ENCODE results near the gene ERBB4. TPM values are rescaled to one million over a fixed set of nuclear protein-coding genes. Genes with fewer than 3 reads are reported as not detected.

The ERBB4 gene
- total RNA-seq, 1 donor from 2014 or later: 0.36 TPM

DNA sequence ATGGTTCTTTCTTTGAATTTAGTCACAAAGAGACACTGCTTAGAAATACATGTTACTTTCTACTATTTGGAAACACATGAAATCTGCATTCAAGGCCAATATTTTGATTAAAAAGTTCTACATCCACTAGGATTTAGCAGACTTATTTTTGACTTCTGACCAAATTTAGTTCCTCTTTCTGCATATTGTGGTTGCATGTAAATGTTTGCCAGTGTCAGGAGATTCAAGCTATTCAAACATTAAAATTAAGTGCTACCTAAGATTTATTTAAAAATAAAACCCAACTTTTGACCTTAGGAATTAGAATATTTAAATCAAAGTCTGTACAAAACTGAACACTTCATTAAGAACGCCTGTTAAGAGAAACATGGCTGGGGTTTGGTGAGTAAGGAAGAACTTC is 1091.1 kb downstream of the ERBB4 start:
- no peak overlapping the region for H3K4me3 Mint-ChIP-seq (ENCODE audit: unreplicated experiment)
- TF ChIP-seq, protein P1, sequence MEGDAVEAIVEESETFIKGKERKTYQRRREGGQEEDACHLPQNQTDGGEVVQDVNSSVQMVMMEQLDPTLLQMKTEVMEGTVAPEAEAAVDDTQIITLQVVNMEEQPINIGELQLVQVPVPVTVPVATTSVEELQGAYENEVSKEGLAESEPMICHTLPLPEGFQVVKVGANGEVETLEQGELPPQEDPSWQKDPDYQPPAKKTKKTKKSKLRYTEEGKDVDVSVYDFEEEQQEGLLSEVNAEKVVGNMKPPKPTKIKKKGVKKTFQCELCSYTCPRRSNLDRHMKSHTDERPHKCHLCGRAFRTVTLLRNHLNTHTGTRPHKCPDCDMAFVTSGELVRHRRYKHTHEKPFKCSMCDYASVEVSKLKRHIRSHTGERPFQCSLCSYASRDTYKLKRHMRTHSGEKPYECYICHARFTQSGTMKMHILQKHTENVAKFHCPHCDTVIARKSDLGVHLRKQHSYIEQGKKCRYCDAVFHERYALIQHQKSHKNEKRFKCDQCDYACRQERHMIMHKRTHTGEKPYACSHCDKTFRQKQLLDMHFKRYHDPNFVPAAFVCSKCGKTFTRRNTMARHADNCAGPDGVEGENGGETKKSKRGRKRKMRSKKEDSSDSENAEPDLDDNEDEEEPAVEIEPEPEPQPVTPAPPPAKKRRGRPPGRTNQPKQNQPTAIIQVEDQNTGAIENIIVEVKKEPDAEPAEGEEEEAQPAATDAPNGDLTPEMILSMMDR (IDR thresholded peaks at IDR 0.05; ENCODE audit: unreplicated experiment): no peak

DNA sequence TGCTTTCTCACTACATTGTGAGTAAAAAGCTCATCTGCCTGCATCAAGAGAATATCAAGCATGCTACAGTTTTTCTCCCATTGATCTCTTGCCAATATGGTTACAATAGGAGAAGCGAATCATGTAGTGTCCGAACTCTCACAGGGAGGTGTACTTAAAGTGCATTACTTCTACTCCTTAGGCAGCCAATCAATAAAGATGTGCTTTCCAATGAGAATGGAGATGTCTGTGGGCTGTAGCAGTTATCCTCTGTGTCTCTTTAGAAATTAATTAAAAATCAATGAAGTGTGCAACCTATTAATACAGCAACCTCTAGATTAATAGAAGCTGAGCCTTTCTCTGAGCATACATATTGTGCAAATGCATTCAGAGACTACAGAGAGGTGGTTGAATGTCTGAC is 1098.5 kb downstream of the ERBB4 start:
- no peak for DNase-seq (ENCODE audit: low spot score)
- Mint-ChIP-seq H3K9me3 (ENCODE audit: unreplicated experiment) (no peaks in the 10 kb centered on the region), H3K36me3 (ENCODE audit: low read depth, unreplicated experiment) (no peaks in the 10 kb centered on the region), H3K27me3 (ENCODE audit: unreplicated experiment) (no peaks in the 10 kb centered on the region), H3K4me3 (ENCODE audit: unreplicated experiment) (no peak overlapping the region), H3K27ac (ENCODE audit: unreplicated experiment) (no peak overlapping the region), H3K4me1 (ENCODE audit: unreplicated experiment) (peaks cover 4% of the 10 kb centered on the region)
- TF ChIP-seq, protein P1 (IDR thresholded peaks at IDR 0.05; ENCODE audit: unreplicated experiment): no peak

More for the DNA sequence above, 1091.1 kb downstream of the ERBB4 start:
- Mint-ChIP-seq H3K9me3 (ENCODE audit: unreplicated experiment) (no peaks in the 10 kb centered on the region), H3K4me1 (ENCODE audit: unreplicated experiment) (peaks cover 19% of the 10 kb centered on the region), H3K36me3 (ENCODE audit: low read depth, unreplicated experiment) (no peaks in the 10 kb centered on the region), H3K27ac (ENCODE audit: unreplicated experiment) (no peak overlapping the region), H3K27me3 (ENCODE audit: unreplicated experiment) (peaks cover 2% of the 10 kb centered on the region)
- no peak for DNase-seq (ENCODE audit: low spot score)

DNA sequence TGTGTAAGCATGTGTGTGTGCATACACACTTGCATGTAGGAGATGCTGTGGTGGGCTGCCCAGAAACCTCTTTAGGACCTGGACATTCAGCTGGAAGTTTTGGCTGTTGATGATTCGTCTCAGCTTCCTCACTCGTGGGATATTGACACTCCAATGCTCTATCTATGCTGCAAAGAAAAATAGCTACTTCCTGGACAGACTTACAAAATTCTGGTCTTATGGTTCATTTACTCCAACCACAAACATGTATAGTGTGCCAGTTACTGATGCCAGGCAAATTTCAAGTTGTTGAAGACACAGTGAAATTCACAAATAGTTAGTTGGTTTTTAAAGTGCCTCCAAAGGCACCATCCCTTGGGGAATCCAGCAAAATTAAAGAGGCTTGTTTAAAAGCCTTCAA is 1099.6 kb downstream of the ERBB4 start:
- H3K4me3 Mint-ChIP-seq (ENCODE audit: unreplicated experiment): no peak overlapping the region
- H3K36me3 Mint-ChIP-seq (ENCODE audit: low read depth, unreplicated experiment): no peaks in the 10 kb centered on the region
- TF ChIP-seq, protein P1 (IDR thresholded peaks at IDR 0.05; ENCODE audit: unreplicated experiment): no peak
- no peaks in the 10 kb centered on the region for H3K27me3 Mint-ChIP-seq (ENCODE audit: unreplicated experiment)
- H3K9me3 Mint-ChIP-seq (ENCODE audit: unreplicated experiment): no peaks in the 10 kb centered on the region
- no peak for DNase-seq (ENCODE audit: low spot score)
- H3K27ac Mint-ChIP-seq (ENCODE audit: unreplicated experiment): no peak overlapping the region
- peaks cover 3% of the 10 kb centered on the region for H3K4me1 Mint-ChIP-seq (ENCODE audit: unreplicated experiment)

GRCh38 chr2:211437396-211437795 is 1101.2 kb downstream of the ERBB4 start:
- Mint-ChIP-seq H3K36me3 (ENCODE audit: low read depth, unreplicated experiment) (no peaks in the 10 kb centered on the region), H3K4me3 (ENCODE audit: unreplicated experiment) (no peak overlapping the region), H3K4me1 (ENCODE audit: unreplicated experiment) (peaks cover 3% of the 10 kb centered on the region), H3K27ac (ENCODE audit: unreplicated experiment) (no peak overlapping the region), H3K9me3 (ENCODE audit: unreplicated experiment) (no peaks in the 10 kb centered on the region), H3K27me3 (ENCODE audit: unreplicated experiment) (no peaks in the 10 kb centered on the region)
- DNase-seq (ENCODE audit: low spot score): no peak
- TF ChIP-seq, protein P1 (IDR thresholded peaks at IDR 0.05; ENCODE audit: unreplicated experiment): no peak

DNA sequence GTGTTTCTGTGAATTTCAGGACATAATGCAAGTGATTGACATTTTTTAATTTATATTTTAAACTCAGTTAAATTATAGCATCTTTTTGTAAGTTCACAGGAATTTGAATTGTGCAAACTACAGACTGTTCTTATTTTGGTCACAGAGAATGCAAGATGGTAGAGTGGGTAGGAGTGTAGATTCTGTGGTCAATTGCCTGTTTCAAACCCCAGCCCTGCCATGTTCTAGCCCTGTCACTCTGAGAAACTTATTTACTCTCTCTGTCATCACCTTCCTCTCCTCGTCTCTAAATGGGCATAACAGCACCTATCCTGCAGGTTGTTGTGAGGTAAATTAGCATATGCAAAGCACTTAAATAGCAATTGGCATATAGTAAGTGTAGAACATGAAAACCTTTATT is 1102.4 kb downstream of the ERBB4 start:
- H3K4me3 Mint-ChIP-seq (ENCODE audit: unreplicated experiment): no peak overlapping the region
- H3K9me3 Mint-ChIP-seq (ENCODE audit: unreplicated experiment): no peaks in the 10 kb centered on the region
- H3K27me3 Mint-ChIP-seq (ENCODE audit: unreplicated experiment): no peaks in the 10 kb centered on the region
- H3K4me1 Mint-ChIP-seq (ENCODE audit: unreplicated experiment): peaks cover 3% of the 10 kb centered on the region
- no peaks in the 10 kb centered on the region for H3K36me3 Mint-ChIP-seq (ENCODE audit: low read depth, unreplicated experiment)
- no peak for DNase-seq (ENCODE audit: low spot score)
- TF ChIP-seq, protein P1 (IDR thresholded peaks at IDR 0.05; ENCODE audit: unreplicated experiment): no peak
- H3K27ac Mint-ChIP-seq (ENCODE audit: unreplicated experiment): no peak overlapping the region
